ENCODE data around the gene RPL37A.

DNA sequence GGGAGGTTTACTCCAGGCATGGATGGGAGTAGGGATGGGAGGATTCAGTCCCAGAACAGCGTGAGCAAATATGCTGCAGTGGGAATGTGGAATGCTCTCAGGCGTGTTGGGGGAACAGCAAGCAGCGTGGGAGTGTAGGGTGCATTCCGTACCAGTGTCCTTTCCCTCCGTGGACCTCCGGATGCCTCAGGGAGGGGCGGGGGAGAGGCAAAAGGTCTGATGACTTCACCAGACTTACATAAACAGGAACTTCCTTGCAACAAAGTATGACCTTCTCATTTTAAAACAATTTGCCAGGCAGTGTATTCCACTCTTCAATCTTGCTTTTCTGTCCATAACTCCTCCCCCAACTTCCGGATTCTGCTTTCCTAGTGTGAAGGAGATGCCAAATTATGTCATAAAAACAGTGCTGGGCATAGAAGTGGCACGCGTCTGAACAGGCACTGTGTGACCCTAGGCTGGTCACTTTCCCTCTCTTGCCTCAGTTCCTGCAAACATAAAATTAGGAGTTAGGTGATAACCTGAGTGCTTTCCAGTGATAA lies 36.9 kb downstream of the RPL37A start:
- TF ChIP-seq, protein P1, sequence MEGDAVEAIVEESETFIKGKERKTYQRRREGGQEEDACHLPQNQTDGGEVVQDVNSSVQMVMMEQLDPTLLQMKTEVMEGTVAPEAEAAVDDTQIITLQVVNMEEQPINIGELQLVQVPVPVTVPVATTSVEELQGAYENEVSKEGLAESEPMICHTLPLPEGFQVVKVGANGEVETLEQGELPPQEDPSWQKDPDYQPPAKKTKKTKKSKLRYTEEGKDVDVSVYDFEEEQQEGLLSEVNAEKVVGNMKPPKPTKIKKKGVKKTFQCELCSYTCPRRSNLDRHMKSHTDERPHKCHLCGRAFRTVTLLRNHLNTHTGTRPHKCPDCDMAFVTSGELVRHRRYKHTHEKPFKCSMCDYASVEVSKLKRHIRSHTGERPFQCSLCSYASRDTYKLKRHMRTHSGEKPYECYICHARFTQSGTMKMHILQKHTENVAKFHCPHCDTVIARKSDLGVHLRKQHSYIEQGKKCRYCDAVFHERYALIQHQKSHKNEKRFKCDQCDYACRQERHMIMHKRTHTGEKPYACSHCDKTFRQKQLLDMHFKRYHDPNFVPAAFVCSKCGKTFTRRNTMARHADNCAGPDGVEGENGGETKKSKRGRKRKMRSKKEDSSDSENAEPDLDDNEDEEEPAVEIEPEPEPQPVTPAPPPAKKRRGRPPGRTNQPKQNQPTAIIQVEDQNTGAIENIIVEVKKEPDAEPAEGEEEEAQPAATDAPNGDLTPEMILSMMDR (IDR thresholded peaks at IDR 0.05; ENCODE audit: insufficient read depth, low read length, poor library complexity, severe bottlenecking) = no peak
- no peak for TF ChIP-seq EZH2phosphoT487 (conservative IDR thresholded peaks at IDR 0.05; ENCODE audit: low read length)
